Liver (tissue), 9 donors: ENCODE results near the gene ADCY3. TPM values are rescaled to one million over a fixed set of nuclear protein-coding genes. Genes with fewer than 3 reads are reported as not detected.

Source experiments
- DNase-seq: peaks from one replicate; pipeline ENCODE4 v3.0.0-alpha.2; 2017; ENCODE audit warnings: low spot score
- H3K27ac ChIP-seq, 2 donors: one replicate each; pipeline ENCODE4 v1.7.0; 2013; ENCODE audit warnings: inconsistent platforms in 2 of 2, low read length in 2 of 2, control low read depth in 1 of 2, low read depth in 1 of 2, mild to moderate bottlenecking in 1 of 2
- H3K27me3 ChIP-seq, 4 donors: one replicate each; pipeline versions ENCODE4 v1.6.1 to v1.7.0; 2013; ENCODE audit warnings: low read length in 3 of 4, inconsistent platforms in 1 of 4, mild to moderate bottlenecking in 1 of 4, moderate library complexity in 1 of 4; ENCODE audit not compliant: control insufficient read depth in 4 of 4, insufficient read depth in 4 of 4
- H3K36me3 ChIP-seq, 4 donors: one replicate each; pipeline versions ENCODE4 v1.6.1 to v1.7.0; 2013; ENCODE audit warnings: low read length in 3 of 4, mild to moderate bottlenecking in 3 of 4, low read depth in 1 of 4, moderate library complexity in 1 of 4; ENCODE audit not compliant: control insufficient read depth in 4 of 4, insufficient read depth in 3 of 4
- H3K4me1 ChIP-seq, 4 donors: one replicate each; pipeline versions ENCODE4 v1.6.1 to v1.7.0; 2013; ENCODE audit warnings: low read length in 3 of 4, mild to moderate bottlenecking in 3 of 4, moderate library complexity in 1 of 4; ENCODE audit not compliant: control insufficient read depth in 4 of 4, insufficient read depth in 4 of 4
- H3K4me3 ChIP-seq, 3 donors: one replicate each; pipeline versions ENCODE4 v1.6.1 to v1.7.0; 2013; ENCODE audit warnings: low read length in 3 of 3, control low read depth in 1 of 3, low read depth in 1 of 3, mild to moderate bottlenecking in 1 of 3
- H3K9ac ChIP-seq, 2 donors: one replicate each; pipeline ENCODE4 v1.7.0; 2013; ENCODE audit warnings: low read length in 2 of 2, mild to moderate bottlenecking in 2 of 2, moderate library complexity in 2 of 2, control low read depth in 1 of 2, low read depth in 1 of 2
- H3K9me3 ChIP-seq, 4 donors: one replicate each; pipeline versions ENCODE4 v1.6.1 to v1.7.0; 2013; ENCODE audit warnings: low read length in 3 of 4; ENCODE audit not compliant: control insufficient read depth in 4 of 4
- EGR1 ChIP-seq, 2 donors: IDR thresholded peaks; 2 replicates each; pipeline ENCODE4 v1.6.1; 2016 to 2018; ENCODE audit warnings: antibody characterized with exemption in 2 of 2, low read depth in 2 of 2
- FOXA1 ChIP-seq: IDR thresholded peaks from 2 replicates; pipeline ENCODE4 v1.6.1; 2016; ENCODE audit warnings: antibody characterized with exemption
- FOXA2 ChIP-seq: IDR thresholded peaks from 2 replicates; pipeline ENCODE4 v1.6.1; 2016; ENCODE audit warnings: antibody characterized with exemption
- GABPA ChIP-seq, 2 donors: IDR thresholded peaks in 1 of 2; conservative IDR thresholded peaks in 1 of 2; 2 replicates each; pipeline ENCODE4 v1.6.1; 2016; ENCODE audit warnings: antibody characterized with exemption in 2 of 2, mild to moderate bottlenecking in 1 of 2, moderate library complexity in 1 of 2
- HNF4A ChIP-seq, 2 donors: conservative IDR thresholded peaks; 2 replicates each; pipeline ENCODE4 v1.6.1; 2016; ENCODE audit warnings: antibody characterized with exemption in 2 of 2, mild to moderate bottlenecking in 2 of 2
- HNF4G ChIP-seq: IDR thresholded peaks from 2 replicates; pipeline ENCODE4 v1.6.1; 2016; ENCODE audit warnings: antibody characterized with exemption
- NR2F2 ChIP-seq: IDR thresholded peaks from 2 replicates; pipeline ENCODE4 v1.6.1; 2016; ENCODE audit warnings: antibody characterized with exemption
- RXRA ChIP-seq, 2 donors: IDR thresholded peaks; 2 replicates each; pipeline ENCODE4 v1.6.1; 2017 to 2018; ENCODE audit warnings: antibody characterized with exemption in 2 of 2, mild to moderate bottlenecking in 1 of 2
- SP1 ChIP-seq: IDR thresholded peaks from 2 replicates; pipeline ENCODE4 v1.6.1; 2018; ENCODE audit warnings: antibody characterized with exemption, mild to moderate bottlenecking
- TAF1 ChIP-seq: conservative IDR thresholded peaks from 2 replicates; pipeline ENCODE4 v1.6.1; 2016; ENCODE audit warnings: antibody characterized with exemption, mild to moderate bottlenecking
- YY1 ChIP-seq: IDR thresholded peaks from 2 replicates; pipeline ENCODE4 v1.6.1; 2016; ENCODE audit warnings: antibody characterized with exemption, mild to moderate bottlenecking
- WGBS: extraction: QIAGEN DNeasy Blood & Tissue Kit; methylation state at CpG from one replicate; pipeline ENCODE4 v1.1.7; 2013; 5-methylcytosine and 5-hydroxymethylcytosine counted together
- polyA plus RNA-seq, 2 donors: library from polyadenylated mRNA; stranded (reverse) in 1 of 2; unstranded in 1 of 2; fragments of 200-250 nt in 1 of 2; fragments of >200 nt in 1 of 2; fragmentation: Nextera tagmentation in 1 of 2; extraction: Ambion mirVana in 1 of 2; gene quantifications; one replicate each; pipeline versions ENCODE4 v1.2.1 to v1.2.3, GENCODE V29; 2013 to 2015
- total RNA-seq, 2 donors: library from RNA; depleted of rRNA; stranded (reverse); fragments of >200 nt; gene quantifications; one replicate each; pipeline ENCODE4 v1.2.3, GENCODE V29; 2014
- TF ChIP-seq, protein P1 (sequence below): fragments of 150-350 bp; IDR thresholded peaks from 2 replicates; pipeline ENCODE4 v1.5.1; 2017; ENCODE audit warnings: improper control_type of control experiment, low read depth, low read length; ENCODE audit not compliant: missing input control
- TF ChIP-seq, protein P2 (sequence below): IDR thresholded peaks from 2 replicates; pipeline ENCODE4 v1.6.1; 2016; ENCODE audit warnings: antibody characterized with exemption
- TF ChIP-seq, protein P3 (sequence below): IDR thresholded peaks from 2 replicates; pipeline ENCODE4 v1.6.1; 2016; ENCODE audit warnings: antibody characterized with exemption, mild to moderate bottlenecking
- TF ChIP-seq, protein P4 (sequence below): IDR thresholded peaks from 2 replicates; pipeline ENCODE4 v1.6.1; 2016; ENCODE audit warnings: antibody characterized with exemption
- TF ChIP-seq, protein P5 (sequence below): IDR thresholded peaks from 2 replicates; pipeline ENCODE4 v1.6.1; 2016; ENCODE audit warnings: antibody characterized with exemption
- donor health status: healthy.
- donor health status: healthy.
- donor health status: healthy.
- donor health status: healthy.
- donor health status: healthy.

The ADCY3 gene
- total and polyA plus RNA-seq, 4 donors: 0.99 to 8.4 (median 6.4) TPM

DNA sequence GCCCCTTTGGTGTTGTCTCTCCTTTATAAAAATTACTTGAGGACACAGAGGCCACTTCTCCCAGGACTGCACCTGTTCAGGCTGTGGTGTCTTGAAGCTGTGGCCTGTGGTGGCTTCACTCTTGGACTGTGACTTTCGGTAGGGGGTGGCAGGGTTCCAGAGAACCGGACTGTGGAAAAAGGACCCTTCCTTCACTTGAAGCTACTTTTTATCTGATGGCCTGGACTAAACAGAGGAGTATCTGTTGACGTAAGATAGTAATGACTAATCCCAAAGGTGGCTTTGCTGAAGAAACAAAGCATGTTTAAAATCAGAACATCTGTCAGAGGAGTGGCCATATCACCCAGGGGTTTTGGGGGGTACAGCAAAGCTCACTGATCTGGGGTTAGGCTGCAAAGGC lies 66.0 kb downstream of the ADCY3 start (continued):
- TF ChIP-seq, protein P1, sequence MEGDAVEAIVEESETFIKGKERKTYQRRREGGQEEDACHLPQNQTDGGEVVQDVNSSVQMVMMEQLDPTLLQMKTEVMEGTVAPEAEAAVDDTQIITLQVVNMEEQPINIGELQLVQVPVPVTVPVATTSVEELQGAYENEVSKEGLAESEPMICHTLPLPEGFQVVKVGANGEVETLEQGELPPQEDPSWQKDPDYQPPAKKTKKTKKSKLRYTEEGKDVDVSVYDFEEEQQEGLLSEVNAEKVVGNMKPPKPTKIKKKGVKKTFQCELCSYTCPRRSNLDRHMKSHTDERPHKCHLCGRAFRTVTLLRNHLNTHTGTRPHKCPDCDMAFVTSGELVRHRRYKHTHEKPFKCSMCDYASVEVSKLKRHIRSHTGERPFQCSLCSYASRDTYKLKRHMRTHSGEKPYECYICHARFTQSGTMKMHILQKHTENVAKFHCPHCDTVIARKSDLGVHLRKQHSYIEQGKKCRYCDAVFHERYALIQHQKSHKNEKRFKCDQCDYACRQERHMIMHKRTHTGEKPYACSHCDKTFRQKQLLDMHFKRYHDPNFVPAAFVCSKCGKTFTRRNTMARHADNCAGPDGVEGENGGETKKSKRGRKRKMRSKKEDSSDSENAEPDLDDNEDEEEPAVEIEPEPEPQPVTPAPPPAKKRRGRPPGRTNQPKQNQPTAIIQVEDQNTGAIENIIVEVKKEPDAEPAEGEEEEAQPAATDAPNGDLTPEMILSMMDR: no peak
- TF ChIP-seq, protein P2, sequence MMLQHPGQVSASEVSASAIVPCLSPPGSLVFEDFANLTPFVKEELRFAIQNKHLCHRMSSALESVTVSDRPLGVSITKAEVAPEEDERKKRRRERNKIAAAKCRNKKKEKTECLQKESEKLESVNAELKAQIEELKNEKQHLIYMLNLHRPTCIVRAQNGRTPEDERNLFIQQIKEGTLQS: no peak
- no peak for TF ChIP-seq YY1
- TF ChIP-seq SP1: no peak
- no peak for TF ChIP-seq HNF4G

DNA sequence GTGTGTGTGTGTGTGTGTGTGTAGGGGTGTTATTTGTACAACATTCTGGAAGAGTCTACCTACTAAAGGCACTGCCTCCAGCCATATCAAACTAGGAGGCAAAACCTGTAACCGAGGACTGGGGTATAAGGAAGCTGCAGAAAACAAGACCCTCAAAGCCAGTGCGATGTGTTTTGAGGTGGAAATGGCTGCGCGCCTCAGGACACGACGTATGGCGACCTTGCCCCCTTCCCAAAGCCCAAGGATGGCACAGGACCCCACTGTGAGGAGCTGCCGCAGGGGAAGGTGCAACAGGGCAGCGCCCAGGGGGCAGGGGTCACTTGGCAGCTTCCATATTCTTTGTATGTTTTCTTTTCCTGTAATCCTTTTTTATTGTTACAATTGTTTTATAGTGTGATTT lies 67.0 kb downstream of the ADCY3 start:
- Histone ChIP-seq H3K27me3 (no peaks in the 10 kb centered on the region), H3K9ac (no peak overlapping the region), H3K4me1 (no peaks in the 10 kb centered on the region), H3K36me3 (no peaks in the 10 kb centered on the region), H3K4me3 (no peak overlapping the region), H3K27ac (no peak overlapping the region), H3K9me3 (no peaks in the 10 kb centered on the region)
- no peak for DNase-seq
- TF ChIP-seq SP1 (no peak), NR2F2 (no peak), GABPA (IDR thresholded peaks at IDR 0.05 in 1 of 2, conservative IDR thresholded peaks at IDR 0.05 in 1 of 2) (no peak), FOXA2 (no peak), TAF1 (no peak), HNF4A (conservative IDR thresholded peaks at IDR 0.05) (no peak), EGR1 (IDR thresholded peaks at IDR 0.05; ENCODE audit: low read depth in 2 of 2) (no peak), FOXA1 (no peak), YY1 (no peak), RXRA (IDR thresholded peaks at IDR 0.05) (no peak)
- TF ChIP-seq, protein P1: no peak
- TF ChIP-seq, protein P3, sequence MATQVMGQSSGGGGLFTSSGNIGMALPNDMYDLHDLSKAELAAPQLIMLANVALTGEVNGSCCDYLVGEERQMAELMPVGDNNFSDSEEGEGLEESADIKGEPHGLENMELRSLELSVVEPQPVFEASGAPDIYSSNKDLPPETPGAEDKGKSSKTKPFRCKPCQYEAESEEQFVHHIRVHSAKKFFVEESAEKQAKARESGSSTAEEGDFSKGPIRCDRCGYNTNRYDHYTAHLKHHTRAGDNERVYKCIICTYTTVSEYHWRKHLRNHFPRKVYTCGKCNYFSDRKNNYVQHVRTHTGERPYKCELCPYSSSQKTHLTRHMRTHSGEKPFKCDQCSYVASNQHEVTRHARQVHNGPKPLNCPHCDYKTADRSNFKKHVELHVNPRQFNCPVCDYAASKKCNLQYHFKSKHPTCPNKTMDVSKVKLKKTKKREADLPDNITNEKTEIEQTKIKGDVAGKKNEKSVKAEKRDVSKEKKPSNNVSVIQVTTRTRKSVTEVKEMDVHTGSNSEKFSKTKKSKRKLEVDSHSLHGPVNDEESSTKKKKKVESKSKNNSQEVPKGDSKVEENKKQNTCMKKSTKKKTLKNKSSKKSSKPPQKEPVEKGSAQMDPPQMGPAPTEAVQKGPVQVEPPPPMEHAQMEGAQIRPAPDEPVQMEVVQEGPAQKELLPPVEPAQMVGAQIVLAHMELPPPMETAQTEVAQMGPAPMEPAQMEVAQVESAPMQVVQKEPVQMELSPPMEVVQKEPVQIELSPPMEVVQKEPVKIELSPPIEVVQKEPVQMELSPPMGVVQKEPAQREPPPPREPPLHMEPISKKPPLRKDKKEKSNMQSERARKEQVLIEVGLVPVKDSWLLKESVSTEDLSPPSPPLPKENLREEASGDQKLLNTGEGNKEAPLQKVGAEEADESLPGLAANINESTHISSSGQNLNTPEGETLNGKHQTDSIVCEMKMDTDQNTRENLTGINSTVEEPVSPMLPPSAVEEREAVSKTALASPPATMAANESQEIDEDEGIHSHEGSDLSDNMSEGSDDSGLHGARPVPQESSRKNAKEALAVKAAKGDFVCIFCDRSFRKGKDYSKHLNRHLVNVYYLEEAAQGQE: no peak
- TF ChIP-seq, protein P4, sequence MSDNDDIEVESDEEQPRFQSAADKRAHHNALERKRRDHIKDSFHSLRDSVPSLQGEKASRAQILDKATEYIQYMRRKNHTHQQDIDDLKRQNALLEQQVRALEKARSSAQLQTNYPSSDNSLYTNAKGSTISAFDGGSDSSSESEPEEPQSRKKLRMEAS: no peak
- TF ChIP-seq, protein P2: no peak
- TF ChIP-seq, protein P5, sequence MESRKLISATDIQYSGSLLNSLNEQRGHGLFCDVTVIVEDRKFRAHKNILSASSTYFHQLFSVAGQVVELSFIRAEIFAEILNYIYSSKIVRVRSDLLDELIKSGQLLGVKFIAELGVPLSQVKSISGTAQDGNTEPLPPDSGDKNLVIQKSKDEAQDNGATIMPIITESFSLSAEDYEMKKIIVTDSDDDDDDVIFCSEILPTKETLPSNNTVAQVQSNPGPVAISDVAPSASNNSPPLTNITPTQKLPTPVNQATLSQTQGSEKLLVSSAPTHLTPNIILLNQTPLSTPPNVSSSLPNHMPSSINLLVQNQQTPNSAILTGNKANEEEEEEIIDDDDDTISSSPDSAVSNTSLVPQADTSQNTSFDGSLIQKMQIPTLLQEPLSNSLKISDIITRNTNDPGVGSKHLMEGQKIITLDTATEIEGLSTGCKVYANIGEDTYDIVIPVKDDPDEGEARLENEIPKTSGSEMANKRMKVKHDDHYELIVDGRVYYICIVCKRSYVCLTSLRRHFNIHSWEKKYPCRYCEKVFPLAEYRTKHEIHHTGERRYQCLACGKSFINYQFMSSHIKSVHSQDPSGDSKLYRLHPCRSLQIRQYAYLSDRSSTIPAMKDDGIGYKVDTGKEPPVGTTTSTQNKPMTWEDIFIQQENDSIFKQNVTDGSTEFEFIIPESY: no peak
- 93% methylated on average over 9 of the region's 9 CpGs for WGBS
